Activated CD4-positive, alpha-beta T cell treated with anti-CD3 and anti-CD28 coated beads for 36 hours (primary cell): ENCODE data around the gene NCOA4. TPM values are rescaled to one million over a fixed set of nuclear protein-coding genes. Genes with fewer than 3 reads are reported as not detected.
A peak's percentile ranks its signal among the peaks of the same experiment; 100 is the strongest.

ENCODE experiments used
- ATAC-seq: fragments of 200-7000 bp; cut with Tn5 transposase; one replicate; pipeline ENCODE4 v1.10.0; 2021; ENCODE audit warnings: mild to moderate bottlenecking, moderate library complexity
- CTCF ChIA-PET: fragments of 350-600 bp; sonication (Branson Sonifier 250); formaldehyde crosslinking; loops from one replicate; lab custom pipeline; 2021; ENCODE audit warnings: antibody characterized with exemption; lab: Charles Lee
- POLR2A ChIA-PET: fragments of 350-600 bp; sonication (Branson Sonifier 250); formaldehyde crosslinking; loops from one replicate; lab custom pipeline; 2021; ENCODE audit warnings: antibody characterized with exemption, inconsistent platforms; lab: Charles Lee
- DNase-seq: peaks from one replicate; pipeline ENCODE4 v3.0.0-alpha.2; 2020
- H3K27ac Mint-ChIP-seq: one replicate; pipeline ENCODE4 v1.8.0; 2021; ENCODE audit warnings: mixed read lengths
- H3K27me3 Mint-ChIP-seq: one replicate; pipeline ENCODE4 v1.8.0; 2021; ENCODE audit warnings: mixed read lengths
- H3K36me3 Mint-ChIP-seq: one replicate; pipeline ENCODE4 v1.8.0; 2021; ENCODE audit warnings: low read depth, mixed read lengths
- H3K4me1 Mint-ChIP-seq: one replicate; pipeline ENCODE4 v1.8.0; 2021; ENCODE audit warnings: mixed read lengths
- H3K4me3 Mint-ChIP-seq: one replicate; pipeline ENCODE4 v1.8.0; 2021; ENCODE audit warnings: mild to moderate bottlenecking, moderate library complexity, mixed read lengths
- H3K9me3 Mint-ChIP-seq: one replicate; pipeline ENCODE4 v1.8.0; 2021; ENCODE audit warnings: low read depth, mixed read lengths
- intact Hi-C, 2 experiments: fragments of 100-400 bp; cut with DNase I in 1 of 2; cut with micrococcal nuclease in 1 of 2; formaldehyde crosslinking; loops; one replicate each; pipeline versions ENCODE4 v1.14.2 to v1.15.1; 2022 to 2024; cut with DNase I, micrococcal nuclease
- total RNA-seq, 2 experiments: library from RNA; stranded (reverse); gene quantifications; one replicate each; pipeline ENCODE4 v1.2.3, GENCODE V29; 2021

NCOA4 gene
- total RNA-seq, 2 experiments from 2014 or later, result 84.3 to 97.4 TPM

DNA sequence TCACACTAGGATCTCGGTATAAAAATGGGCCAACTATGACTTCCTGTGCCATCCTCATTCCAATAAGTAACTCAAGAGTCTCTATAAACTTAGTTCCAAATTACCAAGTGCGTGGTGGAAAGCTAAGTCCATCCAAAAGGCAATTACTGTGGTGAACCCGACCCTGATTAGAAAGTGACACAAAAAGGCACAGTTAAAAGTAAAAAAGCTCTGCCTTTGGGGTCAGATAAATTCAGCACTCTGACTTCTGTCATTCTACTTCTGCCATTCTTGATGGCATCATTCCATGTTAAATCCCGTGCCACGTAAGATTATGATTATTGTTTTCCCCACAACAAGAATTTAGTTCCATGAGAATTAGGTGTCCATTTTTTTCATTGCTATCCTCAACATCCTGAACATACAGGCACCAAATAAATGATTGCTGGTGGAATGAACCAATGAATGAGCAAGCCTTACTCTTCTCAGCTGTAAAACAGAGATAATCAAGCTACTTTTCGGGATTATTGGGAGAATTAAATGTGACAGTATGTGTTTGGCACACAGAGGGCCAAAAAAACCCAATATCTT lies 877 bp downstream of the NCOA4 start:
- H3K4me3 Mint-ChIP-seq, result peak overlapping the region; percentile 97
- POLR2A ChIA-PET, result no interaction called here
- DNase-seq (no peak), ATAC-seq (no peak)
- H3K9me3 Mint-ChIP-seq, result no peaks in the 10 kb centered on the region
- H3K36me3 Mint-ChIP-seq, result peaks cover 4% of the 10 kb centered on the region
- CTCF ChIA-PET, result interaction anchor here (0.6 to 5.6 kb wide), 9 partner anchors 12 to 979 kb away, joined by 3 to 52 read pairs (median 4); no protein-coding TSS in a partner anchor
- peaks cover 53% of the 10 kb centered on the region for H3K4me1 Mint-ChIP-seq
- peak overlapping the region; percentile 97 for H3K27ac Mint-ChIP-seq
- intact Hi-C loops, result loop anchor here (1.0 to 10.0 kb wide), 11 partner anchors 47 to 1071 kb away; partner anchors contain the start of genes RASSF4 (in 1 of the 2), TIMM23 (in 1 of the 2), WASHC2C (in 1 of the 2) and ZFAND4 (in 1 of the 2)
- no peaks in the 10 kb centered on the region for H3K27me3 Mint-ChIP-seq

GRCh38 chr10:46028584-46029460 lies 1.6 kb downstream of the NCOA4 start:
- H3K4me3 Mint-ChIP-seq, result peak overlapping the region; percentile 97
- CTCF ChIA-PET, result interaction anchor here (0.6 to 5.6 kb wide), 13 partner anchors 11 to 979 kb away, joined by 3 to 52 read pairs (median 4); no protein-coding TSS in a partner anchor
- intact Hi-C loops, result loop anchor here (1.0 to 5.0 kb wide), 4 partner anchors 47 to 778 kb away; no protein-coding TSS in a partner anchor

GRCh38 chr10:46026106-46026505 lies 4.3 kb downstream of the NCOA4 start:
- ATAC-seq, result no peak
- no peak for DNase-seq
- POLR2A ChIA-PET, result no interaction called here
- intact Hi-C loops, result loop anchor here in 1 of 2 experiments (5.0 kb wide), 1 partner anchor 44 kb away; no protein-coding TSS in a partner anchor
- Mint-ChIP-seq H3K27ac (no peak overlapping the region), H3K9me3 (no peaks in the 10 kb centered on the region), H3K27me3 (no peaks in the 10 kb centered on the region), H3K36me3 (peaks cover 8% of the 10 kb centered on the region), H3K4me3 (no peak overlapping the region), H3K4me1 (peaks cover 82% of the 10 kb centered on the region)
- CTCF ChIA-PET, result interaction anchor here (0.5 to 5.6 kb wide), 3 partner anchors 8 to 34 kb away, joined by 3 to 52 read pairs (median 5); no protein-coding TSS in a partner anchor

More at GRCh38 chr10:46028584-46029460, 1.6 kb downstream of the NCOA4 start:
- Mint-ChIP-seq H3K27ac (peak overlapping the region; percentile 97), H3K27me3 (no peaks in the 10 kb centered on the region), H3K9me3 (no peaks in the 10 kb centered on the region), H3K4me1 (peaks cover 61% of the 10 kb centered on the region), H3K36me3 (peaks cover 4% of the 10 kb centered on the region)
- POLR2A ChIA-PET, result interaction anchor here (0.6 kb wide), 2 partner anchors 46 to 787 kb away, joined by 3 to 4 read pairs; no protein-coding TSS in a partner anchor
- DNase-seq (peak; percentile 49), ATAC-seq (peak; percentile 45)

GRCh38 chr10:46025406-46025805 lies 5.0 kb downstream of the NCOA4 start:
- Mint-ChIP-seq H3K27ac (peak overlapping the region; percentile 32), H3K27me3 (no peaks in the 10 kb centered on the region), H3K4me3 (no peak overlapping the region), H3K9me3 (no peaks in the 10 kb centered on the region), H3K36me3 (peaks cover 8% of the 10 kb centered on the region), H3K4me1 (peaks cover 85% of the 10 kb centered on the region)
- POLR2A ChIA-PET, result no interaction called here
- intact Hi-C loops, result loop anchor here in 1 of 2 experiments (5.0 kb wide), 1 partner anchor 43 kb away; no protein-coding TSS in a partner anchor
- DNase-seq, result no peak
- no peak for ATAC-seq
- CTCF ChIA-PET, result interaction anchor here (5.6 kb wide), 1 partner anchor 7 kb away, joined by 52 read pairs; no protein-coding TSS in a partner anchor

GRCh38 chr10:46024948-46025347 lies 5.5 kb downstream of the NCOA4 start:
- ChIA-PET CTCF (no interaction called here), POLR2A (no interaction called here)
- Mint-ChIP-seq H3K4me3 (no peak overlapping the region), H3K9me3 (no peaks in the 10 kb centered on the region), H3K27me3 (no peaks in the 10 kb centered on the region), H3K27ac (no peak overlapping the region), H3K4me1 (peaks cover 89% of the 10 kb centered on the region), H3K36me3 (peaks cover 8% of the 10 kb centered on the region)
- DNase-seq (no peak), ATAC-seq (no peak)
- intact Hi-C loops, result loop anchor here (5.0 kb wide), 2 partner anchors 43 to 257 kb away; no protein-coding TSS in a partner anchor

DNA sequence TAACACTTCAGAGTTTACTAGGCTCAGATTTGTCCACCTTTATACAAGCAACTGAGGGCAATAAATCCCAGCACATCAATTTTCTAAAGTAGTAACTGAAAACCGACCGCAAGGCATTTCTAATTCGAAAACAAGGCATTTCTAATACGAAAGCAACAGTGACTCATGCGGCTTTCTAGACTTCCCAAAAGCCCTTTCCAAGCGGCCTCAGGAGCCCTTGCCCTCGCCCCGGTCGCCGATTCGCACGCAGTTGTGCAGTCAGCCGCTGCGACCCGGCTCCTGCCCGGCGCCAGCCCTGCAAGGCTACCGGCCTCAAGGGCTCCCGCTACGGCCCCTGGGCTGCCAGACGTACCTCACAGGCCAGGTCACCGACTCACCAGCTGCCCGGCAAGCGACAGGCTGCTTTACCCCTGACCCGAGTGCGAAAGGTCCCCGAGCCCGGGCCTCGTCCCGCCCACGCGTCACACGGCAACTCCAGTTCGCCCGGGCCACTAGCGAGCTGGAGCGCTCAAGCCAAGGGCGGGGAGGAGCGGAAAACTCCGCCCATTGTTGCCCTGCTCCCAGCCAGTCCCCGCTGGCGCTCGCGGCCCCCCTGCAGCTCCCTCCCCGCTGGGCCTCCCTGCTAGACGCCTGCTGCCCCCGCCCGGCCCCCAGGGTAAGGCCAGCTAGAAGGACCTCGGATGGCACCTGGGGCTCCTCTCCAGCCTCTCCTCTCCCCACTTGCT lies 7.3 kb downstream of the NCOA4 start:
- ChIA-PET POLR2A (interaction anchor here (0.5 kb wide), 1 partner anchor 9 kb away, joined by 4 read pairs; no protein-coding TSS in a partner anchor), CTCF (interaction anchor here (0.6 to 1.2 kb wide), 4 partner anchors 9 to 1180 kb away, joined by 3 to 4 read pairs (median 3); no protein-coding TSS in a partner anchor)
- H3K36me3 Mint-ChIP-seq, result peaks cover 8% of the 10 kb centered on the region
- intact Hi-C loops, result loop anchor here in 1 of 2 experiments (5.0 kb wide), 1 partner anchor 259 kb away; no protein-coding TSS in a partner anchor
- peaks cover 93% of the 10 kb centered on the region for H3K4me1 Mint-ChIP-seq
- peak overlapping the region; percentile 75 for H3K27ac Mint-ChIP-seq
- peak; percentile 91 for ATAC-seq
- no peaks in the 10 kb centered on the region for H3K9me3 Mint-ChIP-seq
- H3K27me3 Mint-ChIP-seq, result no peaks in the 10 kb centered on the region
- H3K4me3 Mint-ChIP-seq, result peak overlapping the region; percentile 79
- peak; percentile 91 for DNase-seq

- no peak overlapping the region for H3K4me3 Mint-ChIP-seq
- peaks cover 82% of the 10 kb centered on the region for H3K4me1 Mint-ChIP-seq
- CTCF ChIA-PET, result interaction anchor here (0.8 to 7.1 kb wide), 2 partner anchors 8 to 10 kb away, joined by 3 to 52 read pairs; partner anchors contain the start of gene NCOA4
- H3K9me3 Mint-ChIP-seq, result no peaks in the 10 kb centered on the region
- H3K27ac Mint-ChIP-seq, result no peak overlapping the region
- no peaks in the 10 kb centered on the region for H3K27me3 Mint-ChIP-seq
- POLR2A ChIA-PET, result no interaction called here
- peaks cover 14% of the 10 kb centered on the region for H3K36me3 Mint-ChIP-seq
- DNase-seq (no peak), ATAC-seq (no peak)
- intact Hi-C loops, result loop anchor here in 1 of 2 experiments (5.0 kb wide), 1 partner anchor 262 kb away; no protein-coding TSS in a partner anchor
Measured at GRCh38 chr10:46020344-46020657, 10.1 kb downstream of the NCOA4 start.

- ChIA-PET POLR2A (no interaction called here), CTCF (interaction anchor here (0.6 to 7.1 kb wide), 3 partner anchors 8 to 431 kb away, joined by 3 to 52 read pairs (median 3); partner anchors contain the start of gene NCOA4)
- H3K4me3 Mint-ChIP-seq, result no peak overlapping the region
- no peaks in the 10 kb centered on the region for H3K27me3 Mint-ChIP-seq
- H3K27ac Mint-ChIP-seq, result peak overlapping the region; percentile 16
- H3K4me1 Mint-ChIP-seq, result peaks cover 79% of the 10 kb centered on the region
- ATAC-seq (peak; percentile 4), DNase-seq (peak; percentile 28)
- H3K9me3 Mint-ChIP-seq, result no peaks in the 10 kb centered on the region
- peaks cover 17% of the 10 kb centered on the region for H3K36me3 Mint-ChIP-seq
- intact Hi-C loops, result loop anchor here in 1 of 2 experiments (5.0 kb wide), 1 partner anchor 263 kb away; no protein-coding TSS in a partner anchor
Measured at GRCh38 chr10:46019569-46020343, 10.7 kb downstream of the NCOA4 start.

DNA sequence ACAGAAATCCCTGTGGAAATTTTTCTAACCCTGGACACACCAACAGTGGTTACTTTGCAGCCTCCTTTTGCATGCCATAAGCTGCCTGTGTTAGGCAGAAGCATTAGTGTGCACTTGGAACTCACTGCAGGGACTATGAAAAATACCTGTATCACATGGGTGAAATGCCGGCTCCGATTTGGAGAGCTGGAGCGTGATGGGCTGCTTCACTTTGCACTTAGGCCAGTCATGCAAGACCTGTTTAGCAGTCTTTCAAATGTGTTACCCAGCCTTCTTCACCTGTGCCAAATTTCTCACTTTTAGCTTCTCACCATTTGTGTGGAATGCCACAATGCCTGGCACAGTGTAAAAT lies 11.3 kb downstream of the NCOA4 start:
- peaks cover 74% of the 10 kb centered on the region for H3K4me1 Mint-ChIP-seq
- no peaks in the 10 kb centered on the region for H3K9me3 Mint-ChIP-seq
- ATAC-seq (no peak), DNase-seq (no peak)
- ChIA-PET CTCF (interaction anchor here (7.1 kb wide), 1 partner anchor 9 kb away, joined by 52 read pairs; the partner anchor contains the start of gene NCOA4), POLR2A (no interaction called here)
- peaks cover 23% of the 10 kb centered on the region for H3K36me3 Mint-ChIP-seq
- H3K4me3 Mint-ChIP-seq, result no peak overlapping the region
- H3K27me3 Mint-ChIP-seq, result no peaks in the 10 kb centered on the region
- peak overlapping the region; percentile 16 for H3K27ac Mint-ChIP-seq
- intact Hi-C loops, result no loop called here
